ENCODE measurements around the gene HRG.
"Not testable (repeated sequence)": the region's sequence is repeated elsewhere in the genome, so short reads cannot be mapped to it uniquely, and the experiment has no call there.

HRG gene

GRCh38 chr3:186683979-186684378 lies 18.2 kb downstream of the HRG start:
- DNase-seq = no peak

GRCh38 chr3:186686475-186686874 lies 20.7 kb downstream of the HRG start:
- not testable (repeated sequence) for DNase-seq

- no peak for DNase-seq
These were observed 21.4 kb downstream of the HRG start for GRCh38 chr3:186687120-186687651.

- DNase-seq = not testable (repeated sequence)
These were observed 24.5 kb downstream of the HRG start for GRCh38 chr3:186690304-186690703.

- no peak for DNase-seq
These were observed 25.9 kb downstream of the HRG start for GRCh38 chr3:186691676-186692075.

- DNase-seq = no peak
These were observed 28.0 kb downstream of the HRG start for GRCh38 chr3:186693843-186694242.

- peak in 1 of 2 experiments; percentile 18 for DNase-seq
These were observed 28.6 kb downstream of the HRG start for GRCh38 chr3:186694288-186695032.

- DNase-seq = no peak
These were observed 30.7 kb downstream of the HRG start for GRCh38 chr3:186696522-186696921.

GRCh38 chr3:186697510-186697909 lies 31.7 kb downstream of the HRG start:
- DNase-seq = no peak

- DNase-seq = no peak
These were observed 34.5 kb downstream of the HRG start for GRCh38 chr3:186700267-186700666.

- not testable (repeated sequence) for DNase-seq
These were observed 36.6 kb downstream of the HRG start for GRCh38 chr3:186702451-186702850.

- peak; percentile 54 to 63 for DNase-seq
These were observed 40.3 kb downstream of the HRG start for GRCh38 chr3:186705882-186706780.

GRCh38 chr3:186708983-186709679 lies 43.3 kb downstream of the HRG start:
- DNase-seq = no peak

GRCh38 chr3:186710694-186711093 lies 44.9 kb downstream of the HRG start:
- not testable (repeated sequence) for DNase-seq

- DNase-seq = no peak
These were observed 47.7 kb downstream of the HRG start for GRCh38 chr3:186713499-186713898.

GRCh38 chr3:186717039-186717457 lies 51.2 kb downstream of the HRG start, which contains the start of gene KNG1:
Gene KNG1, plus strand, starts transcription at chr3:186717359. Its CDS starts 184 bp downstream, at chr3:186717543.
- no peak for DNase-seq

GRCh38 chr3:186719945-186720739 lies 54.3 kb downstream of the HRG start:
- no peak for DNase-seq

GRCh38 chr3:186722457-186722856 lies 56.6 kb downstream of the HRG start:
- DNase-seq = no peak

- no peak for DNase-seq
These were observed 59.1 kb downstream of the HRG start for GRCh38 chr3:186724911-186725310.
